Natural killer cell (primary cell): ENCODE results near the gene PI16. TPM values are rescaled to one million over a fixed set of nuclear protein-coding genes. Genes with fewer than 3 reads are reported as not detected.

Experiments used
- ATAC-seq, 3 donors: fragments of 150-1000 bp in 2 of 3; fragments of 200-7000 bp in 1 of 3; cut with Tn5 transposase; 1 replicate in 1 of 3; 2 replicates in 2 of 3; pipeline ENCODE4 v1.10.0; 2021; ENCODE audit warnings: mild to moderate bottlenecking in 2 of 3, moderate library complexity in 2 of 3
- DNase-seq, 2 donors: peaks; one replicate each; pipeline versions ENCODE4 v3.0.0 to v3.0.0-alpha.2; 2013 to 2021; ENCODE audit warnings: mixed read lengths in 1 of 2
- H3K27ac ChIP-seq: one replicate; pipeline ENCODE4 v1.5.1; 2013; ENCODE audit warnings: mild to moderate bottlenecking, low read length
- H3K27me3 ChIP-seq: one replicate; pipeline ENCODE4 v1.6.1; 2013; ENCODE audit warnings: low read length; ENCODE audit not compliant: control insufficient read depth, insufficient read depth
- H3K36me3 ChIP-seq: one replicate; pipeline ENCODE4 v1.6.1; 2013; ENCODE audit warnings: low read length; ENCODE audit not compliant: control insufficient read depth, insufficient read depth
- H3K4me1 ChIP-seq: one replicate; pipeline ENCODE4 v1.6.1; 2013; ENCODE audit warnings: low read length; ENCODE audit not compliant: control insufficient read depth, insufficient read depth
- H3K4me3 ChIP-seq: one replicate; pipeline ENCODE4 v1.5.1; 2013; ENCODE audit warnings: low read length
- H3K9me3 ChIP-seq: one replicate; pipeline ENCODE4 v1.6.1; 2013; ENCODE audit warnings: low read length; ENCODE audit not compliant: control insufficient read depth, insufficient read depth
- H3K27ac Mint-ChIP-seq, 2 donors: one replicate each; pipeline ENCODE4 v1.8.0; 2022; ENCODE audit warnings: mild to moderate bottlenecking in 2 of 2, mixed read lengths in 2 of 2, moderate library complexity in 1 of 2
- H3K27me3 Mint-ChIP-seq, 2 donors: one replicate each; pipeline ENCODE4 v1.8.0; 2022; ENCODE audit warnings: low read depth in 2 of 2, mixed read lengths in 2 of 2
- H3K36me3 Mint-ChIP-seq: one replicate; pipeline ENCODE4 v1.8.0; 2022; ENCODE audit warnings: mixed read lengths
- H3K4me1 Mint-ChIP-seq, 2 donors: one replicate each; pipeline ENCODE4 v1.8.0; 2022; ENCODE audit warnings: mixed read lengths in 2 of 2
- H3K4me3 Mint-ChIP-seq: one replicate; pipeline ENCODE4 v1.8.0; 2022; ENCODE audit warnings: mild to moderate bottlenecking, moderate library complexity, mixed read lengths
- H3K9me3 Mint-ChIP-seq, 2 donors: one replicate each; pipeline ENCODE4 v1.8.0; 2022; ENCODE audit warnings: mixed read lengths in 2 of 2
- WGBS: methylation state at CpG from one replicate; pipeline ENCODE4 v1.1.7; 2013; ENCODE audit warnings: missing lambda C conversion rate; ENCODE audit not compliant: insufficient coverage; 5-methylcytosine and 5-hydroxymethylcytosine counted together
- intact Hi-C: fragments of 100-400 bp; cut with micrococcal nuclease; formaldehyde crosslinking; loops from one replicate; pipeline ENCODE4 v1.14.2; 2022
- total RNA-seq, 4 donors: library from RNA; stranded (reverse); fragments of 120-200 nt in 1 of 4; gene quantifications; one replicate each; pipeline versions ENCODE4 v1.2.3 to v1.2.4, GENCODE V29; 2013 to 2022
- TF ChIP-seq, protein P1 (sequence below): fragments of 200-600 bp; IDR thresholded peaks from one replicate; pipeline ENCODE4 v1.8.0; 2022; ENCODE audit warnings: antibody characterized with exemption

The PI16 gene
- total RNA-seq, 3 donors from 2014 or later (not counting 1 experiment from before 2014, with no cell fraction given): 0.33 to 1.8 (median 1.1) TPM

- H3K4me1 Mint-ChIP-seq: peaks cover 21 to 25% of the 10 kb centered on the region in 2 donors
- intact Hi-C loops: no loop called here
- 10% methylated on average over 7 of the region's 8 CpGs for WGBS
- no peaks in the 10 kb centered on the region for H3K27me3 Mint-ChIP-seq
- TF ChIP-seq, protein P1, sequence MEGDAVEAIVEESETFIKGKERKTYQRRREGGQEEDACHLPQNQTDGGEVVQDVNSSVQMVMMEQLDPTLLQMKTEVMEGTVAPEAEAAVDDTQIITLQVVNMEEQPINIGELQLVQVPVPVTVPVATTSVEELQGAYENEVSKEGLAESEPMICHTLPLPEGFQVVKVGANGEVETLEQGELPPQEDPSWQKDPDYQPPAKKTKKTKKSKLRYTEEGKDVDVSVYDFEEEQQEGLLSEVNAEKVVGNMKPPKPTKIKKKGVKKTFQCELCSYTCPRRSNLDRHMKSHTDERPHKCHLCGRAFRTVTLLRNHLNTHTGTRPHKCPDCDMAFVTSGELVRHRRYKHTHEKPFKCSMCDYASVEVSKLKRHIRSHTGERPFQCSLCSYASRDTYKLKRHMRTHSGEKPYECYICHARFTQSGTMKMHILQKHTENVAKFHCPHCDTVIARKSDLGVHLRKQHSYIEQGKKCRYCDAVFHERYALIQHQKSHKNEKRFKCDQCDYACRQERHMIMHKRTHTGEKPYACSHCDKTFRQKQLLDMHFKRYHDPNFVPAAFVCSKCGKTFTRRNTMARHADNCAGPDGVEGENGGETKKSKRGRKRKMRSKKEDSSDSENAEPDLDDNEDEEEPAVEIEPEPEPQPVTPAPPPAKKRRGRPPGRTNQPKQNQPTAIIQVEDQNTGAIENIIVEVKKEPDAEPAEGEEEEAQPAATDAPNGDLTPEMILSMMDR: no peak
- H3K4me3 Mint-ChIP-seq: peak overlapping the region; percentile 63
- H3K36me3 Mint-ChIP-seq: no peaks in the 10 kb centered on the region
- Histone ChIP-seq H3K27ac (peak overlapping the region; percentile 49), H3K27me3 (no peaks in the 10 kb centered on the region), H3K4me3 (no peak overlapping the region), H3K4me1 (peaks cover 19% of the 10 kb centered on the region), H3K36me3 (peaks cover 31% of the 10 kb centered on the region), H3K9me3 (no peaks in the 10 kb centered on the region)
- no peaks in the 10 kb centered on the region for H3K9me3 Mint-ChIP-seq
- DNase-seq: peak in 1 of 2 donors; percentile 83
- ATAC-seq: peak; percentile 67 to 75 (median 73)
- H3K27ac Mint-ChIP-seq: peak overlapping the region; percentile 72 to 86
Observed at GRCh38 chr6:36912586-36912985, 42.0 kb upstream of the PI16 start.

DNA sequence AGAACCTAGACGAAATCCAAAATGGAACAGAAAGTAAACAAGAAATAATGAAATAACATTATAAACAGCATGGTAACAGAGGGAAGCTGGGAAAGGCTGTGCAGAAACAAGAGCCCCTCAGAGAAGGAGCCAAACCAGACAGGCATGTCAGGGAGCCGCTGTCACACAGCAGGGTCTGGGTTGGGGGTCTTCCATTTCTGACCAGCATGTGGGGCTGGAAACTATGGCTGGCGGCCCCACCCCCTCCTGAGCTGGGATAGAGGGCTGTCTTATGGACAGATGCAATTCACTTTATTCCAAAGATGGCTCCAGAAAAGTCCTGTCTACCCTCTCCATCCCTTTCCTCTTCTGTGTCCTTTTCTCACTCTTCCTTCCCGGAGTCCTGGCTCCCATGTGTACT lies 41.5 kb upstream of the PI16 start:
- no peak overlapping the region for H3K4me3 ChIP-seq
- H3K36me3 ChIP-seq: peaks cover 35% of the 10 kb centered on the region
- ATAC-seq (no peak), DNase-seq (no peak)
- H3K4me1 Mint-ChIP-seq: peaks cover 20 to 21% of the 10 kb centered on the region in 2 donors
- H3K4me3 Mint-ChIP-seq: peak overlapping the region; percentile 63
- intact Hi-C loops: no loop called here
- no peaks in the 10 kb centered on the region for H3K9me3 ChIP-seq
- H3K27ac Mint-ChIP-seq: peak overlapping the region; percentile 72 to 86
- H3K27me3 Mint-ChIP-seq: no peaks in the 10 kb centered on the region
- 93% methylated on average over 3 of the region's 4 CpGs for WGBS
- TF ChIP-seq, protein P1: no peak
- H3K36me3 Mint-ChIP-seq: no peaks in the 10 kb centered on the region
- H3K9me3 Mint-ChIP-seq: no peaks in the 10 kb centered on the region
- H3K4me1 ChIP-seq: peaks cover 19% of the 10 kb centered on the region
- H3K27ac ChIP-seq: peak overlapping the region; percentile 49
- no peaks in the 10 kb centered on the region for H3K27me3 ChIP-seq

DNA sequence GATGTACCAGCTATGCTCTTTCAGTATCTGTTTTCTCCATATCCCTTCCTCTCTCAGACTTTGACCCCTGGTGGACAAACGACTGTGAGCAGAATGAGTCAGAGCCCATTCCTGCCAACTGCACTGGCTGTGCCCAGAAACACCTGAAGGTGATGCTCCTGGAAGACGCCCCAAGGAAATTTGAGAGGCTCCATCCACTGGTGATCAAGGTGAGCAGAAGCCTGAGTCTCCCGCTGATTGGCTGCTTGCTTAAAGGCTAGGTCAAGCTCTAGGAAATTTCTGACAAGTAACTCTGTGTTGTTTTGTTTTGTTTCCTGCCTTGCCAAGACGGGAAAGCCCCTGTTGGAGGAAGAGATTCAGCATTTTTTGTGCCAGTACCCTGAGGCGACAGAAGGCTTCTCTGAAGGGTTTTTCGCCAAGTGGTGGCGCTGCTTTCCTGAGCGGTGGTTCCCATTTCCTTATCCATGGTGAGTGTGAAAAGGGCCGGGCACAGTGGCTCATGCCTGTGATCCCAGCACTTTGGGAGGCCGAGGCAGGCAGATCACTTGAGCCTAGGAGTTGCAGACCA lies 40.2 kb upstream of the PI16 start:
- Histone ChIP-seq H3K36me3 (peaks cover 43% of the 10 kb centered on the region), H3K27me3 (no peaks in the 10 kb centered on the region), H3K9me3 (no peaks in the 10 kb centered on the region), H3K4me3 (no peak overlapping the region), H3K27ac (no peak overlapping the region), H3K4me1 (peaks cover 19% of the 10 kb centered on the region)
- Mint-ChIP-seq H3K9me3 (no peaks in the 10 kb centered on the region), H3K27ac (peak overlapping the region in 1 of 2 donors; percentile 86), H3K4me1 (peaks cover 17 to 21% of the 10 kb centered on the region in 2 donors), H3K36me3 (peaks cover 2% of the 10 kb centered on the region), H3K4me3 (no peak overlapping the region), H3K27me3 (no peaks in the 10 kb centered on the region)
- DNase-seq (peak in 1 of 2 donors; percentile 67), ATAC-seq (no peak)
- intact Hi-C loops: no loop called here
- 81% methylated on average over 10 of the region's 10 CpGs for WGBS
- TF ChIP-seq, protein P1: no peak

- Mint-ChIP-seq H3K4me1 (peaks cover 17 to 21% of the 10 kb centered on the region in 2 donors), H3K27me3 (no peaks in the 10 kb centered on the region), H3K27ac (no peak overlapping the region), H3K36me3 (peaks cover 8% of the 10 kb centered on the region), H3K4me3 (no peak overlapping the region), H3K9me3 (no peaks in the 10 kb centered on the region)
- DNase-seq: no peak
- no peak for ATAC-seq
- H3K27ac ChIP-seq: no peak overlapping the region
- intact Hi-C loops: no loop called here
- 88% methylated on average over 4 of the region's 4 CpGs for WGBS
- H3K9me3 ChIP-seq: no peaks in the 10 kb centered on the region
- H3K36me3 ChIP-seq: peaks cover 52% of the 10 kb centered on the region
- TF ChIP-seq, protein P1: no peak
- H3K4me3 ChIP-seq: no peak overlapping the region
- H3K27me3 ChIP-seq: no peaks in the 10 kb centered on the region
- peaks cover 19% of the 10 kb centered on the region for H3K4me1 ChIP-seq
Observed at GRCh38 chr6:36915599-36915998, 38.9 kb upstream of the PI16 start.
